ENCODE results near the gene OR10J4.

DNA sequence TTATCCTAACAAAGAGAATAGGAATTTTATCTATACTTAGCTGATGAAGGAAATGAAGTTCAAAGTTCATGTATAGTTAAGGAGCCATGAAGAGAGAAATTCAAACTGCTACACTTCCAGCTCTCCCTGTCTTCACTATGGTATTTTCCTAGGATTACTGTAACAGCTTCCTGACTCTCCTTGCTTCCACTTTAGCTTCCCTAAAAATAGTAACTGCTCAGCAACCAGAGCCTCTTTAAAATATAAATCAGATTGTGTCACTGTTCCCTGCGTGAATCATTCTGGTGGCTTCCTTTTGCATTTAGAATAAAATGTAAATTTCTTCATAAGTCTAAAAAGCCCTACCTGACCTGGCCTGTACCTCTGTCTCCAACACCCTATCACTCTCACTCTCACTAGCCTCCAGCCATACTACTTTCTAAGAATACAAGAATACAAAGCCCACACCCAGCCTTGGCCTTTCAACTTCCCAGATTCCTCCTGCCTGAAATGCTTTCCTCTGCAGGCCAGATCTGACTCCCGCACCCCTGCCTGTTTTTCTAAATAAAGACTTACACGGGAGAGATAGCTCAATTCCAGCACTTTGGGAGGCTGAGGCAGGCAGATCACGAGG, 38.0 kb downstream of the OR10J4 start:
- TF ChIP-seq CTCF (optimal IDR thresholded peaks at IDR 0.05 in 1 of 3, IDR thresholded peaks at IDR 0.05 in 1 of 3, conservative IDR thresholded peaks at IDR 0.05 in 1 of 3; ENCODE audit: extremely low read depth in 1 of 3, insufficient read depth in 2 of 3, low read length in 3 of 3) (no peak), EZH2 (IDR thresholded peaks at IDR 0.05; ENCODE audit: low read length) (no peak)
